Measurements from ENCODE around the gene TACC2. TPM values are rescaled to one million over a fixed set of nuclear protein-coding genes. Genes with fewer than 3 reads are reported as not detected.

Gene TACC2
- total and polyA plus RNA-seq, 2 donors (not counting 3 experiments of a cell fraction or from before 2014, with no cell fraction given): 14.4 to 46.2 TPM

- intact Hi-C loops (cut with micrococcal nuclease) (no loop called here), dilution Hi-C loops (cut with MboI; ENCODE audit: extremely low pct_ligation_motif_present, low sequenced_read_pairs) (no loop called here)
- peaks cover 8% of the 10 kb centered on the region for H3K4me1 ChIP-seq (ENCODE audit: control insufficient read depth, extremely low read depth, insufficient read depth, low read length)
- H3K27ac ChIP-seq (ENCODE audit: insufficient read depth, low read depth, low read length): no peak overlapping the region
- no peaks in the 10 kb centered on the region for H3K79me2 ChIP-seq (ENCODE audit: control insufficient read depth, insufficient read depth, low read length)
- BruUV-seq (replicated peaks): no TSS peak
- no peak for TF ChIP-seq CTCF (IDR thresholded peaks at IDR 0.05; ENCODE audit: extremely low read depth in 1 of 2, insufficient read depth in 1 of 2, low read depth in 1 of 2, low read length in 2 of 2)
- no peak for TF ChIP-seq GATA2 (IDR thresholded peaks at IDR 0.05; ENCODE audit: insufficient read depth, insufficient read length, low read depth, low read length)
- TF ChIP-seq POLR2AphosphoS5 (IDR thresholded peaks at IDR 0.05; ENCODE audit: insufficient read depth, low read depth, low read length): no peak
- no peak for TF ChIP-seq MAX (IDR thresholded peaks at IDR 0.05; ENCODE audit: insufficient read depth, insufficient read length)
- TF ChIP-seq MYC (IDR thresholded peaks at IDR 0.05; ENCODE audit: low read depth, low read length): no peak
- H3K9me1 ChIP-seq (replicated peaks; ENCODE audit: control insufficient read depth, extremely low read depth, insufficient read depth, low read length): no peaks in the 10 kb centered on the region
- DNase-seq (ENCODE audit: low read depth, low spot score): no peak
- no peak for FAIRE-seq
- no peaks in the 10 kb centered on the region for H3K9me3 ChIP-seq (replicated peaks; ENCODE audit: control insufficient read depth, insufficient read depth, low read length)
- H3K9ac ChIP-seq (replicated peaks; ENCODE audit: extremely low read depth, insufficient read depth, low read length): no peak overlapping the region
- H4K20me1 ChIP-seq (replicated peaks; ENCODE audit: control insufficient read depth, extremely low read depth, insufficient read depth, low read length): no peaks in the 10 kb centered on the region
- H3K27me3 ChIP-seq (ENCODE audit: control insufficient read depth in 2 of 2, insufficient read depth in 2 of 2, low read length in 2 of 2): no peaks in the 10 kb centered on the region
- H3K4me2 ChIP-seq (ENCODE audit: insufficient read depth, low read length): no peak overlapping the region
- no peaks in the 10 kb centered on the region for H3K36me3 ChIP-seq (ENCODE audit: control insufficient read depth in 2 of 2, extremely low read depth in 1 of 2, insufficient read depth in 2 of 2, low read length in 2 of 2)
- H2AFZ ChIP-seq (ENCODE audit: low read depth, low read length): no peak overlapping the region
- no peak overlapping the region for H3K4me3 ChIP-seq (replicated peaks in 1 of 3; ENCODE audit: insufficient read depth in 1 of 3, low read depth in 1 of 3, low read length in 3 of 3)
- POLR2A ChIA-PET: no interaction called here
- CTCF ChIA-PET: interaction anchor here (1.3 to 4.1 kb wide), 3 partner anchors 8 to 52 kb away, joined by 4 to 34 read pairs (median 4); no protein-coding TSS in a partner anchor
These were observed 71.3 kb downstream of the TACC2 start for GRCh38 chr10:122060250-122060649.
